T-helper 2 cell (primary cell): ENCODE data around the gene MEST.
A peak's percentile ranks its signal among the peaks of the same experiment; 100 is the strongest.
"Not testable (repeated sequence)": the region's sequence is repeated elsewhere in the genome, so short reads cannot be mapped to it uniquely, and the experiment has no call there.

Experiments used
- DNase-seq, 5 experiments: peaks; one replicate each; pipeline versions ENCODE4 v3.0.0 to v3.0.0-alpha.2; 2012 to 2022

The MEST gene

GRCh38 chr7:130486114-130486953 lies 5.6 kb upstream of the MEST start:
- peak in 4 of 5 experiments; percentile 31 to 55 (median 34) for DNase-seq

GRCh38 chr7:130486954-130487436 lies 4.9 kb upstream of the MEST start:
- DNase-seq = no peak

- DNase-seq = no peak
Measured at GRCh38 chr7:130488392-130489139, 3.3 kb upstream of the MEST start.

GRCh38 chr7:130489140-130489983 lies 2.5 kb upstream of the MEST start:
- no peak for DNase-seq

DNA sequence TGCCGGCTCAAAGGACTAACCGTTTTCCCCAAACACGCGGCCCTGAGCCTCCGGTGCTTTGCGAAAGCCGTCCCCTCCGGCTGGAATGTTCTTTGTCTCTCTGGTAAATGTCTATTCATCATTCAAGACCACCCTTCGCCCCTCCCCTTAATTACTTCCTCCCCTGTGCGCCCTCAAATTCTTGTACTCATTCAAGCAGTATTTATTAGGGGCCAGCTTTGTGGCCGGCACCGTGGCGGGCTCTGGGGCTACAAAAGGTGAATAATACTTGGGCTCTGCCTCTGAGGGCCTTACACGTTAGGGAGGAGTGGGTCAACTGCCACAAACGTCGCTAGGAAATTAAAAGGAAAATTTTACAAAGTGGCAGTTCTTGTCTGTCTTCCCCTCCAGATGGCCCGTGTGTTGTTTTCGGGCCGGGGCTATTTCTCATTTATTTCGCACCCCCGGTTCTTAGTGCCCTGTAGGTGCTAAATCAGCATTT lies 1.5 kb upstream of the MEST start:
- DNase-seq = no peak

- DNase-seq = peak in 2 of 5 experiments; percentile 7 to 35
Measured at GRCh38 chr7:130490888-130491804, 739 bp upstream of the MEST start.

GRCh38 chr7:130492523-130493274 lies 814 bp downstream of the MEST start:
- no peak for DNase-seq

DNA sequence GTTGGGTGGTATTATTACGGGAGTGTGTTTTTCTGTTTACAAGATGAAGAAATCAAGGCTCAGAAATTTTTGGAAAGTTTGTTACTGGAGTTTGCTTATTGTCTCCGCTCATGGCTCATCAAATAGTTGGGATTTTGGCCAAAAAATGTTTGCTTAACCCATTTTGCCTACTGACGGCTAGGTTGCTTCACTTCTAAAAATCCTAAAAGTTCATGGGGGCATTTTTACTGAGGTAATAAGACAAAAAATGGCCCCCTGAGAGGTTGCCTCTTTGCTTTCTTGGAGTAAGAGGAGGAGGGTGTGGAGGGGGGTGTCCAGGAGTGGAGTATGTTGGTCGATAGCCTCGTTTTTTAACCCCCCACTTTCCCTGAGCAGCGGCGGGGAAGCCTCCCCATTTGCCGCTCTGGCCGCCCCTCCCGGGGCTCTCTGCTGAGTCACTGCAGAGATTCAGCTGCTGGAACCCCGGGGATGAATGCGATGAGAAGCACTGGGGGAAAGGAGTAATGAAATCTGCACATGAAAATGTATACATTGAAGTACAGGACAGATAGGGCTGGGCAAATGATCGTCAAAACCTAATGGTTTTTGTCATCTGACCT lies 1.5 kb downstream of the MEST start:
- no peak for DNase-seq

DNA sequence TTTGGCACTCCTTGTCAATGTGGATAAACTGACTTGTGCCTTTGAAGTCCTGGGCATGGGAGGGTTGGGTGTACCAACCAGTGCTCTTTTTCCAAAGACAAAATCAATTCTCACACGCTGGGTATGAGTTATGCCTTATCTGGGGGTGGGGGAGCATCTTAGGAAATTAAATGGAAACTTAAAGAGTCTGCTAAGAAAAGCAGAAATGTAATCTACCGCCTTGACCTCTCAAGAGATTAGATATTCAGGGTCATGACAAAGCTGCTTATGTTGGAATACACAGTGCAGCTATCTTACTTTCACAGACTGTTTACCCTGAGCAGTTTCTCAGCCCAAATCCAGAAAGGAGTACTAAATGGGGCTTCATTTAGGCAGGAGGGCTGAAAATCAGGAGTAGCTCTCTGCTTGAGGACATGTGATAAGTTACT lies 2.6 kb downstream of the MEST start:
- no peak for DNase-seq

DNA sequence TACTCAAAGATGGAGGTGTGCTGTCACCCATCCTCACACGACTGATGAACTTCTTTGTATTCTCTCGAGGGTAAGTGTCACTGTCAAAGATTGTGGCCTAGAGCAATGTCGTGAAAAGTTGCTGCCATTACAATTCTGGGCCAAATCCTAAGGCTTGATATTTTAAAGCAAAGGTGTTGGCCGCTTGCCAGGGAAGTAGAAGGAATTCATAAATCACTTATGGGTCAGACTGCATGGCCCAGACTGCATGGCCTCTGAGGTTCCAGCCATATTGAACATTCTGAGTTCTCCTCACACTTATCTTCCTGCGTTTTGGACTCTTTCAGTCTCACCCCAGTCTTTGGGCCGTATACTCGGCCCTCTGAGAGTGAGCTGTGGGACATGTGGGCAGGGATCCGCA lies 8.6 kb downstream of the MEST start:
- DNase-seq = no peak

- no peak for DNase-seq
Measured at GRCh38 chr7:130500910-130501309, 9.0 kb downstream of the MEST start.

GRCh38 chr7:130505753-130506152 lies 13.9 kb downstream of the MEST start:
- no peak for DNase-seq

- no peak for DNase-seq
Measured at GRCh38 chr7:130506358-130506757, 14.5 kb downstream of the MEST start.

DNA sequence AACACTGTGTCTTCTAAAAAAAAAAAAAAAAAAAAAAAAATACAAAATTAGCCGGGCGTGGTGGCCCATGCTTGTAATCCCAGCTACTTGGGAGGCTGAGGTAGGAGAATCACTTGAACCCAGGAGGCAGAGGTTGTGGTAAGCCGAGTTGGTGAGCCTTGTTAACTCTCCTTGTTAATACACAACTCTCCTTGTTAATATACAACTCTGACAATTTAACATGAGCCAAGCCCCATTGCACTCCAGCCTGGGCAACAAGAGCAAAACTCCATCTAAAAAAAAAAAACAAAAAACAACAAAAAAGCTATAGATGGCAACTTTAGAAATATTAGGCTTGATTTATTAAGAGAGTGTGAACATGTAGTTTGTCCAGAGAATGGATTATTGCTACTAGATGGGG lies 20.2 kb downstream of the MEST start:
- DNase-seq = not testable (repeated sequence)

DNA sequence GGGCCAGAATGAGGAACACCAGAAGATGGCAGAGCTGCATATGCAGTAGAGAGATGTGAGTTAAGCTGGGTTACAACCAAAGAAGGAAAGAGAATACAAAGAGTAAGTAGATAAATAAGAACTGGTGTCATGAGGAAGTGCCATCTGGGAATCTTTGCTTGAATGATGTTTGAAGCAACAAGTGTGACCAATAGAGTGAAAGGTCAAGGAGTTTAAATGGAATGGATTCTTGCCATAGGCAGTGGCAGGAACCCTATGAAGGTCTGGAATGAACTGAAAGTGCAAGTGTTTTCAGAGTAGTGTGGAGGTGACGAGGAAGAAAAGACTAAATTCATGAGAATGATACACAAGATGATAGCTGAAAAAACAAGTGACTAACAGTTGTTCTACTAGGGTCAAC lies 21.6 kb downstream of the MEST start:
- no peak for DNase-seq

- DNase-seq = peak in 1 of 5 experiments; percentile 18
Measured at GRCh38 chr7:130515315-130516040, 23.6 kb downstream of the MEST start.

GRCh38 chr7:130521258-130521951 lies 29.5 kb downstream of the MEST start:
- no peak for DNase-seq

GRCh38 chr7:130523519-130524125 lies 31.7 kb downstream of the MEST start:
- DNase-seq = not testable (repeated sequence)

DNA sequence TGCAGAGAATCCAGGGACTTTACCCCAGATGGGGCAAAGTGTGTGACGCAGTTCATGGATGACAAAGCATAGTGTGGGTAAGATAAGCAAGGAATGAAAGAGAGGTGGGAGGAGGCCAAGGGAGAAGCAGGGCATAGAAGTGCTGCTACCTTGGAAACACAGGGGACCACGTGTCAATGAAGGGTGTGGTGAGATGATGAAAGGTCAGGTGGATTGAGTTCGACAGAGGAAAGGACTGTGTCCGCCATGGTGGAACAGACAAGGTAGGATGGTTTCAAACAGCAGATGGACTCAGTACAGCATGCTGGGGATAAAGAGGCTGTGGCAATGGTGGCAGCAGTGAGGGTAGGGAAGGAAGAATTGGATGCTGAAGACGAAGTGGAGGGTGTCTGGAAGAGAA lies 32.7 kb downstream of the MEST start:
- DNase-seq = no peak
